Stimulated activated naive CD8-positive, alpha-beta T cell treated with anti-CD3 and anti-CD28 coated beads, Interleukin-15, amount 100 ng/mL, for 72 hours (primary cell): ENCODE data around the gene MYT1.
"Not testable (repeated sequence)": the region's sequence is repeated elsewhere in the genome, so short reads cannot be mapped to it uniquely, and the experiment has no call there.

Experiments used
- ATAC-seq: fragments of 150-1000 bp; cut with Tn5 transposase; 2 replicates; pipeline ENCODE4 v1.10.0; 2021; ENCODE audit warnings: mild to moderate bottlenecking, moderate library complexity
- DNase-seq, 2 donors: peaks; one replicate each; pipeline ENCODE4 v3.0.0; 2021 to 2022
- H3K27ac Mint-ChIP-seq, 2 donors: one replicate each; pipeline ENCODE4 v1.8.0; 2022; ENCODE audit warnings: mild to moderate bottlenecking in 2 of 2, mixed read lengths in 2 of 2, moderate library complexity in 2 of 2
- H3K27me3 Mint-ChIP-seq: one replicate; pipeline ENCODE4 v1.8.0; 2022; ENCODE audit warnings: mixed read lengths
- H3K4me1 Mint-ChIP-seq: one replicate; pipeline ENCODE4 v1.8.0; 2022; ENCODE audit warnings: mild to moderate bottlenecking, mixed read lengths
- H3K4me3 Mint-ChIP-seq, 2 donors: one replicate each; pipeline ENCODE4 v1.8.0; 2022; ENCODE audit warnings: mild to moderate bottlenecking in 2 of 2, mixed read lengths in 2 of 2, moderate library complexity in 1 of 2
- H3K9me3 Mint-ChIP-seq, 2 donors: one replicate each; pipeline ENCODE4 v1.8.0; 2022; ENCODE audit warnings: mixed read lengths in 2 of 2

MYT1 gene

GRCh38 chr20:64231621-64232550, 67.6 kb downstream of the MYT1 start:
- Mint-ChIP-seq H3K9me3 (no peaks in the 10 kb centered on the region), H3K4me1 (peaks cover 19% of the 10 kb centered on the region), H3K27ac (no peak overlapping the region), H3K27me3 (no peaks in the 10 kb centered on the region), H3K4me3 (no peak overlapping the region)
- ATAC-seq = peak; percentile 35
- DNase-seq = no peak

DNA sequence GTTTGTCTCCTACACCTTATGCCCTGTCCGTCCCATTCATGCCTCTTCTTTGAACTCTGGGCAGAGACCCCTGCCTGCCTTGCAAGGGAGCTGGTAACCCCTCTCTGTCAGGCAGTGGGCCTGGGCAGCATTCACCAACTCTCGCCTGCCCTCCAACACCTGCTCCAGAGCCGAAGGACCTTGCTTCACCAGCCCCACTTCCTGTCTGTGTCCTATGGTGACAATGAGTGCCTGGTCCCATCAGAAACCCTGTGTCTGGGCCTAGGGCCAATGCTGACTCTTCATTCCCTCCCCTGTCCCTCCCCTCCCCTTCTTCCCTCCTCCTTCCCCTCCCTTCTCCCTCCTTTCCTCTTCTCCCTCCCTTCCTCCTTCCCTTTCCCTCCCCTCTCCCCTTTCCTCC, 68.5 kb downstream of the MYT1 start:
- peak; percentile 39 for ATAC-seq
- peaks cover 13% of the 10 kb centered on the region for H3K4me1 Mint-ChIP-seq
- no peaks in the 10 kb centered on the region for H3K27me3 Mint-ChIP-seq
- no peak for DNase-seq
- peak overlapping the region in 1 of 2 donors; percentile 44 for H3K27ac Mint-ChIP-seq
- no peaks in the 10 kb centered on the region for H3K9me3 Mint-ChIP-seq
- H3K4me3 Mint-ChIP-seq = no peak overlapping the region

DNA sequence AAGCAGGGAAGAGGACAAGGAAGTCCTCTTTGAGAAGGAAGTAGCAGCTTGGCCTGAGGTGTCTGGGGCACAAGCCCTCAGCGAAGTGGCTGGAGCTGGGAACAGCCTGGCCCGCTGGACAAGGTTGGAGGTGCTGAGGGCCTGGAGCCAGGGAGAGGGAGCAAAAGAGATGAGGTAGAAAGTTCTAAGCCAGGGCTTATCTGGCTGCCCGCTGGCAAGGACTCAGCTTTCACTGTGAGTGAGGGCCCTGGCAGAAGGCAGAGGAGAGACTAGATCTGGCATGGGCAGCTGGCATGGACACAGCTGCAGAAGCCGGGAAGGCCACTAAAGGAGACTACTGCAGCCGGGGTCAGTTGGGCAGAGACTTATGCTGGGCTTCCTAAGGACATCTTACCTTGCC, 69.5 kb downstream of the MYT1 start:
- no peak for ATAC-seq
- H3K9me3 Mint-ChIP-seq = no peaks in the 10 kb centered on the region
- no peak overlapping the region for H3K27ac Mint-ChIP-seq
- no peaks in the 10 kb centered on the region for H3K27me3 Mint-ChIP-seq
- peaks cover 7% of the 10 kb centered on the region for H3K4me1 Mint-ChIP-seq
- H3K4me3 Mint-ChIP-seq = no peak overlapping the region
- no peak for DNase-seq

GRCh38 chr20:64234291-64234791, 70.1 kb downstream of the MYT1 start:
- H3K27ac Mint-ChIP-seq = no peak overlapping the region
- ATAC-seq (peak; percentile 8), DNase-seq (no peak)
- H3K9me3 Mint-ChIP-seq = no peaks in the 10 kb centered on the region
- H3K4me1 Mint-ChIP-seq = peaks cover 11% of the 10 kb centered on the region
- no peaks in the 10 kb centered on the region for H3K27me3 Mint-ChIP-seq
- no peak overlapping the region for H3K4me3 Mint-ChIP-seq

DNA sequence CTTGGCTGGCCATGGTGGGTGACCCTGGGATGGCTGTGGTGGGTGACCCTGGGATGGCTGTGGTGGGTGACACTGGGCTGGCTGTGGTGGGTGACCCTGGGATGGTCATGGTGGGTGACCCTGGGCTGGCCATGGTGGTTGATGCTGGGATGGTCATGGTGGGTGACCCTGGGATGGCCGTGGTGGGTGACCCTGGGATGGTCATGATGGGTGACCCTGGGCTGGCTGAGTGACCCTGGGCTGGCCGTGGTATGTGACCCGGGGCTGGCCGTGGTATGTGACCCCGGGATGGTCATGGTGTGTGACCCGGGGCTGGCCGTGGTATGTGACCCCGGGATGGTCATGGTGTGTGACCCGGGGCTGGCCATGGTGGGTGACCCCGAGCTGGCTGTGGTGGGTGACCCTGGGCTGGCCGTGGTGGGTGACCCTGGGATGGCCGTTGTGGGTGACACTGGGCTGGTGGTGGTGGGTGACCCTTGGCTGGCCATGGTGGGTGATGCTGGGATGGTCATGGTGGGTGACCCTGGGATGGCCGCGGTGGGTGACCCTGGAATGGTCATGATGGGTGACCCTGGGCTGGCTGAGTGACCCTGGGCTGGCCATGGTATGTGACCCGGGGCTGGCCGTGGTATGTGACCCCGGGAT, 70.8 kb downstream of the MYT1 start:
- peaks cover 11% of the 10 kb centered on the region for H3K4me1 Mint-ChIP-seq

DNA sequence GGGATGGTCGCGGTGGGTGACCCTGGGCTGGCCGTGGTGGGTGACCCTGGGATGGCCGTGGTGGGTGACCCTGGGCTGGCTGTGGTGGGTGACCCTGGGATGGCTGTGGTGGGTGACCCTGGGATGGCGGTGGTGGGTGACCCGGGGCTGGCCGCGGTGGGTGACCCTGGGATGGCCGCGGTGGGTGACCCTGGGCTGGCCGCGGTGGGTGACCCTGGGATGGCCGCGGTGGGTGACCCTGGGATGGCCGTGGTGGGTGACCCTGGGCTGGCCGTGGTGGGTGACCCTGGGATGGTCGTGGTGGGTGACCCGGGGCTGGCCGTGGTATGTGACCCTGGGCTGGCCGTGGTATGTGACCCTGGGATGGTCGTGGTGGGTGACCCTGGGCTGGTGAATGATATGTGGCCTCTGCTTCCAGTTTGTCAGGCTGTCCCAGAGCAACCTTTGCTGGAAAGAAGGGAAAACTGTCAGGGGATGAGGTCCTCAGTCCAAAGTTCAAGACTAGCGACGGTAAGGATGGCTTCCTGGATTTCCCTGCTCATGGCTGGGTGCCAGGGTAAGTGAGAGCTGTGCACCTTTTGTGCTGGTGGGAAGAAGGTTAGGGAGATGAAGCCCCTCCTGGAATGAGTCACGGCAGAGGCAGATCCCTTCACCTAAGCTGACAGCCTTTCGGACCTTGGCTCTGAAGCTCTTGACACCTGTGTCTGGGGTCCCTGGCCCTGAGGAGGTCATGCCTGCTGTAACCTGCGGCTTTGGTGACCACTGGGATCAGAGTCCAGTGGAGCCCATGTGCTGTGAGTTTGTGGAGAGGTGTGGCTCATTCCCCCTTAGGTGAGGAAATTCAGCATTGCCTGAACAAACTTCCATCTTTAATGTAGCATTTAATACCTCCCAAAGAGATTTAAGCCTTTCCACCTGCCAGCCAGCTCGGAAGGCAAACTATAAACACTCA, 72.2 kb downstream of the MYT1 start:
- H3K9me3 Mint-ChIP-seq = no peaks in the 10 kb centered on the region
- DNase-seq (no peak), ATAC-seq (no peak)
- no peak overlapping the region for H3K4me3 Mint-ChIP-seq
- no peaks in the 10 kb centered on the region for H3K27me3 Mint-ChIP-seq
- peaks cover 11% of the 10 kb centered on the region for H3K4me1 Mint-ChIP-seq
- no peak overlapping the region for H3K27ac Mint-ChIP-seq

More for the DNA sequence above, 70.8 kb downstream of the MYT1 start:
- not testable (repeated sequence) for H3K4me3 Mint-ChIP-seq, DNase-seq, ATAC-seq, H3K27ac Mint-ChIP-seq, H3K27me3 Mint-ChIP-seq, H3K9me3 Mint-ChIP-seq

DNA sequence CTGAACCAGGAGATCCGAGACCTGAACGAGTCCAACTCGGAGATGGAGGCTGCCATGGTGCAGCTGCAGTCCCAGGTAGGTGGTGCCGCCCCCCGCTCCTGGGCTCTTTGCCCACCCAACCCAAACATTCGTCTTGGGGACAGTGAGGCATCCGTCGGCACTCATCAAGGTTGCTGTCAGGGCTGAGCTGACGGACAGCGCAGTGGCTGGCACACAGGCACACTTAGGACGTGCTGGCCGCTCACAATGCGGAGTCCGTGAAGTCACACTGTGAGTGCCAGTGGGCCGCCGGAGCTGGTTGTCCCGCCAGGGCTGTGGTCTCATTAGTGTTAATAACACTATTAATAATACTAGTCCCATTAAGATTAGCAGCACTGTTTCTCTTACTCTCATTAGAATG, 73.1 kb downstream of the MYT1 start:
- H3K9me3 Mint-ChIP-seq = no peaks in the 10 kb centered on the region
- no peaks in the 10 kb centered on the region for H3K27me3 Mint-ChIP-seq
- H3K4me1 Mint-ChIP-seq = peaks cover 11% of the 10 kb centered on the region
- ATAC-seq = no peak
- no peak for DNase-seq
- H3K27ac Mint-ChIP-seq = no peak overlapping the region
- no peak overlapping the region for H3K4me3 Mint-ChIP-seq

DNA sequence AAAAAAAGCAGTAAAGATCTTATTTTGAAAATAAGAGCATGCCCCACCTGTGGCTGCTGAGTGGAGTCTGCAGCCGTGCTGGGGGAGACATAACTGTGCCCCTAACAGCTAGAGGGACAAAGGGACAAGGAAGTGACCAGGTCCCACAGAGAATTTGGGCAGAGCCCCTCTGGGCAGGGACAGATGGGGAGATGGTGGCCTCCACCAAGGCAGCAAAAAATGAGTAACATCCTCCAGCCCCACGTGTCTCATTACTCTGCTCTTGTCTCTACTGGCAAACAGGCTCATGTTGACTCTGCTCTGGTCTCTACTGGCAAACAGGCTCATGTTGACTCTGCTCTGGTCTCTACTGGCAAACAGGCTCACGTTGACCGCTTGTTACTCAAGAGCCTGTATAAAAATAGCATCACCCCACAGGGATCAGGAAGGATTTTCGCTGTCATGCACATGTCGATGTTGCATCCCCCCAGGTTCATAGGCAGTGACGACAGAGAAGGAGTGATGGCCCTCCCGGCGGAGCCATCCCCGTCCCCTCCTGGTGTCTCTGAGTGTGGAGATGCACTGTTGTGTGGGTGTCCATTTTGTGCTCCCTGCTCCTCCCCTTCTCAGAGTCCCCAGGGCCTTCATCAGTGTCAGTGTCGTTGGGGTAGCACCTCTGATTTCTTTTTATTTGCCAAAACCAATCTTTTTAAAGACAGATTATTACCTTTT, 74.0 kb downstream of the MYT1 start:
- H3K27me3 Mint-ChIP-seq = no peaks in the 10 kb centered on the region
- ATAC-seq = no peak
- H3K27ac Mint-ChIP-seq = no peak overlapping the region
- no peak overlapping the region for H3K4me3 Mint-ChIP-seq
- peaks cover 11% of the 10 kb centered on the region for H3K4me1 Mint-ChIP-seq
- no peak for DNase-seq
- no peaks in the 10 kb centered on the region for H3K9me3 Mint-ChIP-seq

DNA sequence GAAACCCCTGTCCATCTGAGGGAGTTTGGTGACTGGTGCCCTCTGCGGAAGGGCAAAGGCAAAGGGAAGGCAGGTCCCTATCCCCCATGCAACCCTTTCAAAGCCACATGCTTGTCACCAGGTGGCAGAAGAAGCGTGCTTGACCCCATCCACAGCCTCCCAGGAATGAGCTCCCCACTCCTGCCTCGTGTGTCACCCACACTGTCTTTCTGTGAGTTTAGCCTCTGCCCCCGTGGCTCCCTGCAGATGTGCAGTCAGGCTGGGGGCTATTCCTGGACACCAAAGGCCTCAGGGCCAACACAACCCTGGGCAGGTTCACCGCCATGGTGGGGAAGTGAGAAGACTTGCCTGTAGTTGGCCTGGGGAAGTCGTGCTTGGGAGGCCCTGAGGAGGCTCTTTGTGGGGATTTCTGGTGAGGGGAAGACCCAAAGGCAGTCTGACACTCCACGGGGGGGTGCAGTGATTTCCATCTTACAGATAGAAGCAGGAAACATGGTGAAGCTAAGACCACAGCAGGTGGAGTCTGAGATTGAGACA, 74.7 kb downstream of the MYT1 start:
- H3K27me3 Mint-ChIP-seq = no peaks in the 10 kb centered on the region
- no peak for DNase-seq
- no peaks in the 10 kb centered on the region for H3K9me3 Mint-ChIP-seq
- peak overlapping the region in 1 of 2 donors; percentile 31 for H3K27ac Mint-ChIP-seq
- peaks cover 4% of the 10 kb centered on the region for H3K4me1 Mint-ChIP-seq
- no peak overlapping the region for H3K4me3 Mint-ChIP-seq
- ATAC-seq = peak; percentile 60

GRCh38 chr20:64239449-64240242, 75.4 kb downstream of the MYT1 start:
- peaks cover 4% of the 10 kb centered on the region for H3K4me1 Mint-ChIP-seq
- no peak for DNase-seq
- H3K27ac Mint-ChIP-seq = no peak overlapping the region
- no peaks in the 10 kb centered on the region for H3K9me3 Mint-ChIP-seq
- no peaks in the 10 kb centered on the region for H3K27me3 Mint-ChIP-seq
- ATAC-seq = no peak
- H3K4me3 Mint-ChIP-seq = no peak overlapping the region

- H3K27ac Mint-ChIP-seq = no peak overlapping the region
Measured at GRCh38 chr20:64240243-64241015, 76.2 kb downstream of the MYT1 start.

GRCh38 chr20:64241061-64241460, 76.8 kb downstream of the MYT1 start:
- no peak overlapping the region for H3K4me3 Mint-ChIP-seq
- ATAC-seq = no peak

More at GRCh38 chr20:64240243-64241015, 76.2 kb downstream of the MYT1 start:
- Mint-ChIP-seq H3K9me3 (no peaks in the 10 kb centered on the region), H3K4me3 (no peak overlapping the region), H3K27me3 (no peaks in the 10 kb centered on the region), H3K4me1 (peaks cover 12% of the 10 kb centered on the region)
- no peak for ATAC-seq
- no peak for DNase-seq

DNA sequence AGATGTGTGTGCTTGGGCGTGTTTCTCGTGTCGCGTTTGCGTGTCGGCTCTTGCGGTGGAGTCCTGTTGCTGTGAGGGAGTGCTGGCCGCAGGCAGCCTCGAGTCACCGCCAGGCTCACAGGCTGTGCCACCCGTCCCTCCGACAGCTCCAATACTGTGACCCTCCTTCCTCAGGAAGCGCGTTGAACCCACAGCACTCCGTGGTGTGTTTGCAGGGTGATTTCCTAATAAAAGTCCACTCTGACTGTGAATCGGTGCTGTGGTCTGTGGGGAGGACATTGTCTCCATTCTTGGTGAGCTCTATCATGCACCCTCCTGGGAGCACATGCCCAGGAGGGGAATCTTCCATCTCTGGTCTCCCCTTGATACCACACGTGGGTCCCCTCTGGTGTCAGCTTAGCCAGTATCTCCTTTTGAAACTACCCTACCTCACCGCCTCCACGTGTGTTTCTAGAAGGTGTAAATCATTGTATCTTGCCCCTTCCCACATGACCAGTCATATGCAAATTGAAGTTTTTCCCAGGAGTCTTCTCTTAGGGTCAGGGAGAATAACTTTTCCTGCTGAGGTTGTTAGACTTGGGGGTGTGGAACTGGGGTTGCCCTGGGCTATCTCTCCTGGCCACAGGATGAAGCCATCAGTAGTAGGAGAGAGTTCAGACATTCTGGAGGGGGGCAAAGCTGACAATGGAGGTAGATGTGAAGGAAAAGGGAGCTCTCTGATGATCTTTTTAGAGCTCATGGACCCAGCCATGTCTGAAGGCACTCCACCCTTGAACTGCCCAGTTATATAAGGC, 77.9 kb downstream of the MYT1 start:
- no peak for ATAC-seq
- Mint-ChIP-seq H3K27ac (no peak overlapping the region), H3K9me3 (no peaks in the 10 kb centered on the region)

More at GRCh38 chr20:64241061-64241460, 76.8 kb downstream of the MYT1 start:
- H3K27me3 Mint-ChIP-seq = peaks cover 4% of the 10 kb centered on the region
- no peak overlapping the region for H3K27ac Mint-ChIP-seq
- no peaks in the 10 kb centered on the region for H3K9me3 Mint-ChIP-seq
- DNase-seq = no peak
- H3K4me1 Mint-ChIP-seq = peaks cover 18% of the 10 kb centered on the region

More for the DNA sequence above, 77.9 kb downstream of the MYT1 start:
- no peak for DNase-seq
- no peak overlapping the region for H3K4me3 Mint-ChIP-seq
- H3K27me3 Mint-ChIP-seq = peaks cover 15% of the 10 kb centered on the region
- H3K4me1 Mint-ChIP-seq = peaks cover 20% of the 10 kb centered on the region
